OCI-LY1 (cell line): ENCODE measurements around the gene PLEKHH3.

ENCODE experiments used
- H2AFZ ChIP-seq: fragments of 200-600 bp; sonication (generic), shearing (Covaris generic); 2 replicates; pipeline ENCODE4 v1.6.0; 2014; ENCODE audit warnings: antibody characterized with exemption, mild to moderate bottlenecking, low read length
- H3F3A ChIP-seq: fragments of 200-600 bp; sonication (generic), shearing (Covaris generic); 2 replicates; pipeline ENCODE4 v1.6.0; 2014; ENCODE audit warnings: mild to moderate bottlenecking, antibody characterized with exemption, low read length, moderate library complexity; ENCODE audit not compliant: insufficient read depth
- H3K27ac ChIP-seq: fragments of 200-600 bp; sonication (generic); 2 replicates; pipeline ENCODE4 v1.5.1; 2014; ENCODE audit warnings: low read length, mixed run types, mild to moderate bottlenecking, low read depth; ENCODE audit not compliant: poor library complexity, severe bottlenecking
- H3K27me3 ChIP-seq: fragments of 200-600 bp; sonication (generic); 2 replicates; pipeline ENCODE4 v1.6.0; 2014; ENCODE audit warnings: antibody characterized with exemption, mild to moderate bottlenecking, low read length, moderate library complexity; ENCODE audit not compliant: insufficient read depth
- H3K36me3 ChIP-seq: fragments of 200-600 bp; sonication (generic); 2 replicates; pipeline ENCODE4 v1.6.1; 2014; ENCODE audit warnings: mild to moderate bottlenecking, antibody characterized with exemption, low read length, moderate library complexity, mixed read lengths; ENCODE audit not compliant: insufficient read depth
- H3K4me1 ChIP-seq: fragments of 200-600 bp; sonication (generic); 2 replicates; pipeline ENCODE4 v1.5.1; 2014; ENCODE audit warnings: mild to moderate bottlenecking, low read length, moderate library complexity; ENCODE audit not compliant: insufficient read depth, severe bottlenecking
- H3K4me2 ChIP-seq: fragments of 200-600 bp; sonication (generic), shearing (Covaris generic); 2 replicates; pipeline ENCODE4 v1.6.1; 2014; ENCODE audit warnings: low read length
- H3K4me3 ChIP-seq: fragments of 200-600 bp; sonication (generic); 2 replicates; pipeline ENCODE4 v1.5.1; 2014; ENCODE audit warnings: low read length, low read depth, mild to moderate bottlenecking, mixed read lengths; ENCODE audit not compliant: poor library complexity, severe bottlenecking
- H3K79me2 ChIP-seq: fragments of 200-600 bp; shearing (Covaris generic); 2 replicates; pipeline ENCODE4 v1.6.1; 2016; ENCODE audit warnings: mixed run types, low read length, mixed read lengths; ENCODE audit not compliant: insufficient read depth
- H3K9ac ChIP-seq: fragments of 200-600 bp; sonication (generic), shearing (Covaris generic); 2 replicates; pipeline ENCODE4 v1.6.1; 2014; ENCODE audit warnings: mild to moderate bottlenecking, low read length, mixed read lengths
- H3K9me2 ChIP-seq: fragments of 200-600 bp; sonication (generic), shearing (Covaris generic); 2 replicates; pipeline ENCODE4 v1.6.1; 2014; ENCODE audit warnings: low read depth, mild to moderate bottlenecking, low read length, mixed read lengths
- H3K9me3 ChIP-seq: fragments of 200-600 bp; shearing (Covaris generic); 2 replicates; pipeline ENCODE4 v1.6.1; 2014; ENCODE audit warnings: low read length, mixed read lengths
- H4K20me1 ChIP-seq: fragments of 200-600 bp; sonication (generic), shearing (Covaris generic); 2 replicates; pipeline ENCODE4 v1.6.0; 2016; ENCODE audit warnings: mild to moderate bottlenecking, low read length; ENCODE audit not compliant: insufficient read depth
- CTCF ChIP-seq: fragments of 200-600 bp; sonication (generic), shearing (Covaris generic); IDR thresholded peaks from 2 replicates; pipeline ENCODE4 v1.5.1; 2017; ENCODE audit warnings: mild to moderate bottlenecking, antibody characterized with exemption, low read length, moderate library complexity, mixed read lengths
- EZH2 ChIP-seq: fragments of 200-600 bp; sonication (generic), shearing (Covaris generic); IDR thresholded peaks from 2 replicates; pipeline ENCODE4 v1.8.0; 2017; ENCODE audit warnings: borderline replicate concordance, mixed run types, mild to moderate bottlenecking, antibody characterized with exemption, low read length, moderate library complexity, mixed read lengths

PLEKHH3 gene

GRCh38 chr17:42720996-42721583 lies 44.3 kb upstream of the PLEKHH3 start:
- Histone ChIP-seq H4K20me1 (no peaks in the 10 kb centered on the region), H2AFZ (no peak overlapping the region), H3K4me3 (no peak overlapping the region), H3K79me2 (no peaks in the 10 kb centered on the region), H3K4me1 (no peaks in the 10 kb centered on the region), H3K36me3 (peaks cover 80% of the 10 kb centered on the region), H3K9ac (no peak overlapping the region), H3K27ac (no peak overlapping the region), H3K9me3 (no peaks in the 10 kb centered on the region), H3K27me3 (no peaks in the 10 kb centered on the region), H3K4me2 (no peak overlapping the region), H3F3A (no peaks in the 10 kb centered on the region), H3K9me2 (no peaks in the 10 kb centered on the region)
- TF ChIP-seq CTCF (peak; percentile 81), EZH2 (no peak)

- Histone ChIP-seq H3K4me2 (no peak overlapping the region), H3K9me2 (no peaks in the 10 kb centered on the region), H4K20me1 (no peaks in the 10 kb centered on the region), H3K9ac (no peak overlapping the region), H3K27me3 (no peaks in the 10 kb centered on the region), H3K4me1 (no peaks in the 10 kb centered on the region), H3K27ac (no peak overlapping the region), H2AFZ (no peak overlapping the region), H3K36me3 (peaks cover 93% of the 10 kb centered on the region), H3K4me3 (no peak overlapping the region), H3F3A (no peaks in the 10 kb centered on the region; the same call in 1 of the 2 replicates), H3K79me2 (no peaks in the 10 kb centered on the region), H3K9me3 (no peaks in the 10 kb centered on the region)
- TF ChIP-seq CTCF (no peak), EZH2 (no peak)
Observed at GRCh38 chr17:42709561-42709960, 32.8 kb upstream of the PLEKHH3 start.

GRCh38 chr17:42708588-42708987 lies 31.8 kb upstream of the PLEKHH3 start:
- Histone ChIP-seq H3K79me2 (no peaks in the 10 kb centered on the region), H3K9me3 (no peaks in the 10 kb centered on the region), H3K9me2 (no peaks in the 10 kb centered on the region), H3K9ac (no peak overlapping the region), H3K27me3 (no peaks in the 10 kb centered on the region), H3K27ac (no peak overlapping the region), H3F3A (no peaks in the 10 kb centered on the region), H3K4me3 (no peak overlapping the region), H4K20me1 (no peaks in the 10 kb centered on the region), H3K36me3 (peaks cover 93% of the 10 kb centered on the region), H2AFZ (no peak overlapping the region), H3K4me2 (no peak overlapping the region), H3K4me1 (no peaks in the 10 kb centered on the region)
- no peak for TF ChIP-seq CTCF
- TF ChIP-seq EZH2, result no peak
